Uterus (tissue), 2 donors: ENCODE data around the gene MBD3L5.
"Not testable (repeated sequence)": the region's sequence is repeated elsewhere in the genome, so short reads cannot be mapped to it uniquely, and the experiment has no call there.

ENCODE experiments used
- CTCF ChIP-seq, 4 experiments: fragments of 200-600 bp in 2 of 4; fragments of 450-650 bp in 2 of 4; sonication (generic) in 2 of 4; IDR thresholded peaks; one replicate each; pipeline ENCODE4 v1.5.1; 2016 to 2019; ENCODE audit warnings: antibody characterized with exemption in 4 of 4, mild to moderate bottlenecking in 2 of 4, moderate library complexity in 1 of 4
- POLR2A ChIP-seq, 2 donors: fragments of 450-650 bp; IDR thresholded peaks; one replicate each; pipeline ENCODE4 v1.6.1; 2016; ENCODE audit warnings: antibody characterized with exemption in 2 of 2, mild to moderate bottlenecking in 1 of 2, moderate library complexity in 1 of 2

GRCh38 chr19:7041563-7041962 lies 11.2 kb downstream of the MBD3L5 start:
- not testable (repeated sequence) for TF ChIP-seq CTCF, POLR2A (IDR thresholded peaks at IDR 0.05)
